ENCODE results near the gene YLPM1. TPM values are rescaled to one million over a fixed set of nuclear protein-coding genes. Genes with fewer than 3 reads are reported as not detected.

YLPM1 gene
- polyA plus RNA-seq, 1 of the 3 experiments (the other 2 are of a cell fraction), result 14.0 TPM

DNA sequence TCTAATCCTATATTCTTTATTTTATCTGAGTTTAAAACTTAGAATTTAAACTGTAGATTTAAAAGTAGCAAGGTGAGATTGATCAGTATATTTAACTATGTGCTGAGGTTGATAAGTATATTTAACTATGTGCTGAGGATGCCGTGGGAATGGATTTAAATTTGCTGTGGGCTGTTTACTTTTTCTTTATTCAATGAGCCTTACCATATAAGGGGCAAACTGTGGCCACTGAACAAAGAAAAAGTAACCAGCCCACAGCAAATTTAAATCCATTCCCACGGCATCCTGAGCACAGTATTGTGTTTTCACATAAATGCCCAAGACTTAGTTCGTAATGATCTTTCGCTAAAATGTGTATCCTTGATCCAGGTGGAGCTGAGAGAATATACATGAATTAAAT lies 69.7 kb downstream of the YLPM1 start:
- CTCF ChIA-PET, result no interaction called here
- H3K9me3 ChIP-seq, result no peaks in the 10 kb centered on the region
- DNase-seq, result no peak

DNA sequence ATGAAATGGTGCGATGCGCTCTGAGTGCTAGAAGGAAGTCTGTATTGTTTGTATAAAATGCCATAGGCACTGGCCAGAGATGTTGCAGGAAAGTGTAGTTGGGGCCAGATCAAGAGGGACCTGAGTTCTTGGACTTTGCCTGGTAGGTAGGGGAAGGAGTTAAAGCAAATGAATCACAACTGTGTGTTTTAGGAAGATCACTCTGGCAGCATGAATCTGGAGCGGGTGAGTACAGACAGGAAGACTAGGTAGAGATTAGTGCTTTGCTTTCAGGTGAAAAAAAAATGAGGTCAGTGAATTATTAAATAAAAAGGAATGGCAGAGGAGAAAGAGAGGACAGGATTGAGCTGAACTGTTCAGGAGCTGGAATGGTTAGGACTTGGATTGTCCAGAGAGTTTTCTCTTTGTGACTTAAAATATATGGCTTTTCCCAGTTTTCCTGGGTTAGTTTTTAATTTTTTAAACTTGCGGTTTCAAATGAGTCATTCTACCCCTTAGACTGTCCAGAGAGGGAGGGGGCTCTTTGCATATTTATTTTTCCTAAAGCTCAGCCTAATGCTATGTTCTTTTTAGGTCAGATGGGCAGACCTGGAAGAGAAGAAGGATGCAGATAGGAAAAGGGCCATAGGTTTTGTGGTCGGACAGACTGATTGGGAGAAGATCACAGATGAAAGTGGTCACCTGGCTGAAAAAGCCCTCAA lies 71.7 kb downstream of the YLPM1 start:
- no peak for DNase-seq

More for the DNA sequence above, 69.7 kb downstream of the YLPM1 start:
- H3K4me3 ChIP-seq (ENCODE audit: low read depth in 2 of 2, low read length in 1 of 2), result no peak overlapping the region
- no peaks in the 10 kb centered on the region; the same call in 1 of the 2 replicates for H3K9me2 ChIP-seq
- peaks cover 5% of the 10 kb centered on the region; the same call in 1 of the 2 replicates for H3K79me2 ChIP-seq (ENCODE audit: insufficient read depth)
- H3K4me1 ChIP-seq (ENCODE audit: control insufficient read depth in 1 of 2, insufficient read depth in 2 of 2, low read depth in 1 of 2, low read length in 1 of 2), result peaks cover 19 to 22% of the 10 kb centered on the region in 2 experiments
- TF ChIP-seq EP300 (IDR thresholded peaks at IDR 0.05; ENCODE audit: borderline replicate concordance in 1 of 2, low read depth in 1 of 2, low read length in 1 of 2), result no peak
- no peak for TF ChIP-seq SIN3A (IDR thresholded peaks at IDR 0.05; ENCODE audit: borderline replicate concordance, low read depth, low read length)
- TF ChIP-seq FOSL2 (IDR thresholded peaks at IDR 0.05; ENCODE audit: borderline replicate concordance, low read depth), result no peak
- H3K9ac ChIP-seq, result no peak overlapping the region
- H3K4me2 ChIP-seq, result no peak overlapping the region
- no peaks in the 10 kb centered on the region for H3K27me3 ChIP-seq (ENCODE audit: insufficient read depth)
- H3F3A ChIP-seq (replicated peaks; ENCODE audit: insufficient read depth), result peaks cover 36% of the 10 kb centered on the region
- H3K36me3 ChIP-seq (replicated peaks in 1 of 2; ENCODE audit: control insufficient read depth in 1 of 2, insufficient read depth in 2 of 2, low read length in 1 of 2), result peaks cover 59 to 65% of the 10 kb centered on the region in 2 experiments
- POLR2A ChIA-PET, result no interaction called here
- no peak overlapping the region for H2AFZ ChIP-seq (ENCODE audit: low read depth)
- no peaks in the 10 kb centered on the region for H4K20me1 ChIP-seq (ENCODE audit: insufficient read depth)
- H3K27ac ChIP-seq (ENCODE audit: low read depth in 2 of 2, low read length in 1 of 2), result no peak overlapping the region
- 95% methylated on average over 4 of the region's 4 CpGs for WGBS (ENCODE audit: low lambda C conversion rate)

DNA sequence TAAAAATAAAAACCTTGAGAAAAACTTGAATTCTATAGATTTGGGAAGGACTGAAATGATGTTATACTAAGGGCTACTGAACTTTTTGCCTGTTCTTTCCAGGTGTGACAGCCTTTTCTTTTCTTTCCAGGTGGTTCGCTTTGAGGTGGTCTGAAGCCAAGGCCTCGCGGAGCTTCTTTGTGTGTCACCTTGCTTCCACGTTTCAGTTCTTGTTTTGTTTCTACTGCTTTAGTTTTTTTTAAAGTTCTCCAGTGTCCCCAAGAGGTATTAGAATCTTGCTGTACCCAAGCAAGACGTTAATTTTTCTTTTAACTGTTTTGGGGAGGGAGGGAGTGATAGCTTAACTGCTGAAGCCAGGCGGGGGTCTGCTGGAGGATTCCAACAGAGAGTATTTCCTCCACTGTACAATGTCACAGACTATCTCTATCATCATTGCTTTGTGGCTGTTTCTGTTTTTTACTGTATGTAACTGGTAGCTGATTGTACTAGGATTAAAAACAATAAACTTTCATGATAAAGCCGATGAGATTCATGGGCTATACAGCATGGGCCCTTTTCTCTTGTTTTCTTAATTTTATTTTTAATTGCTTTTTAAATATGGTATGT lies 72.6 kb downstream of the YLPM1 start:
- DNase-seq, result no peak
- ChIA-PET POLR2A (no interaction called here), CTCF (interaction anchor here (0.7 to 2.5 kb wide), 4 partner anchors 20 to 70 kb away, joined by 3 to 12 read pairs (median 7); no protein-coding TSS in a partner anchor)
- Histone ChIP-seq H2AFZ (ENCODE audit: low read depth) (no peak overlapping the region), H3K27me3 (ENCODE audit: insufficient read depth) (no peaks in the 10 kb centered on the region), H3K4me1 (ENCODE audit: control insufficient read depth in 1 of 2, insufficient read depth in 2 of 2, low read depth in 1 of 2, low read length in 1 of 2) (peaks cover 19 to 22% of the 10 kb centered on the region in 2 experiments), H3K4me2 (no peak overlapping the region; the same call in 1 of the 2 replicates), H3K4me3 (ENCODE audit: low read depth in 2 of 2, low read length in 1 of 2) (no peak overlapping the region), H3K79me2 (ENCODE audit: insufficient read depth) (0 out of 2 replicates have a peak, but pooled peaks cover 5% of the 10 kb centered on the region), H3K9ac (no peak overlapping the region), H3K9me3 (no peaks in the 10 kb centered on the region), H3F3A (replicated peaks; ENCODE audit: insufficient read depth) (peaks cover 43% of the 10 kb centered on the region), H3K9me2 (no peaks in the 10 kb centered on the region; the same call in 1 of the 2 replicates), H4K20me1 (ENCODE audit: insufficient read depth) (no peaks in the 10 kb centered on the region), H3K27ac (ENCODE audit: low read depth in 2 of 2, low read length in 1 of 2) (peak overlapping the region; percentile 72 to 83), H3K36me3 (replicated peaks in 1 of 2; ENCODE audit: control insufficient read depth in 1 of 2, insufficient read depth in 2 of 2, low read length in 1 of 2) (peaks cover 43 to 57% of the 10 kb centered on the region in 2 experiments)
- 79% methylated on average over 7 of the region's 7 CpGs for WGBS (ENCODE audit: low lambda C conversion rate)
- no peak for TF ChIP-seq RXRA (IDR thresholded peaks at IDR 0.05; ENCODE audit: borderline replicate concordance, low read depth)
- TF ChIP-seq, protein P1, sequence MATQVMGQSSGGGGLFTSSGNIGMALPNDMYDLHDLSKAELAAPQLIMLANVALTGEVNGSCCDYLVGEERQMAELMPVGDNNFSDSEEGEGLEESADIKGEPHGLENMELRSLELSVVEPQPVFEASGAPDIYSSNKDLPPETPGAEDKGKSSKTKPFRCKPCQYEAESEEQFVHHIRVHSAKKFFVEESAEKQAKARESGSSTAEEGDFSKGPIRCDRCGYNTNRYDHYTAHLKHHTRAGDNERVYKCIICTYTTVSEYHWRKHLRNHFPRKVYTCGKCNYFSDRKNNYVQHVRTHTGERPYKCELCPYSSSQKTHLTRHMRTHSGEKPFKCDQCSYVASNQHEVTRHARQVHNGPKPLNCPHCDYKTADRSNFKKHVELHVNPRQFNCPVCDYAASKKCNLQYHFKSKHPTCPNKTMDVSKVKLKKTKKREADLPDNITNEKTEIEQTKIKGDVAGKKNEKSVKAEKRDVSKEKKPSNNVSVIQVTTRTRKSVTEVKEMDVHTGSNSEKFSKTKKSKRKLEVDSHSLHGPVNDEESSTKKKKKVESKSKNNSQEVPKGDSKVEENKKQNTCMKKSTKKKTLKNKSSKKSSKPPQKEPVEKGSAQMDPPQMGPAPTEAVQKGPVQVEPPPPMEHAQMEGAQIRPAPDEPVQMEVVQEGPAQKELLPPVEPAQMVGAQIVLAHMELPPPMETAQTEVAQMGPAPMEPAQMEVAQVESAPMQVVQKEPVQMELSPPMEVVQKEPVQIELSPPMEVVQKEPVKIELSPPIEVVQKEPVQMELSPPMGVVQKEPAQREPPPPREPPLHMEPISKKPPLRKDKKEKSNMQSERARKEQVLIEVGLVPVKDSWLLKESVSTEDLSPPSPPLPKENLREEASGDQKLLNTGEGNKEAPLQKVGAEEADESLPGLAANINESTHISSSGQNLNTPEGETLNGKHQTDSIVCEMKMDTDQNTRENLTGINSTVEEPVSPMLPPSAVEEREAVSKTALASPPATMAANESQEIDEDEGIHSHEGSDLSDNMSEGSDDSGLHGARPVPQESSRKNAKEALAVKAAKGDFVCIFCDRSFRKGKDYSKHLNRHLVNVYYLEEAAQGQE (IDR thresholded peaks at IDR 0.05; ENCODE audit: low read depth, low read length), result no peak
- TF ChIP-seq JUND (IDR thresholded peaks at IDR 0.05), result no peak
- TF ChIP-seq TCF12 (IDR thresholded peaks at IDR 0.05), result no peak
- no peak for TF ChIP-seq NRF1 (IDR thresholded peaks at IDR 0.05; ENCODE audit: low read depth, low read length)

More for the DNA sequence above, 71.7 kb downstream of the YLPM1 start:
- Histone ChIP-seq H3F3A (replicated peaks; ENCODE audit: insufficient read depth) (peaks cover 43% of the 10 kb centered on the region), H4K20me1 (ENCODE audit: insufficient read depth) (no peaks in the 10 kb centered on the region), H3K4me3 (ENCODE audit: low read depth in 2 of 2, low read length in 1 of 2) (no peak overlapping the region), H3K36me3 (replicated peaks in 1 of 2; ENCODE audit: control insufficient read depth in 1 of 2, insufficient read depth in 2 of 2, low read length in 1 of 2) (peaks cover 43 to 59% of the 10 kb centered on the region in 2 experiments), H3K4me1 (ENCODE audit: control insufficient read depth in 1 of 2, insufficient read depth in 2 of 2, low read depth in 1 of 2, low read length in 1 of 2) (peaks cover 19 to 22% of the 10 kb centered on the region in 2 experiments), H3K9ac (no peak overlapping the region), H3K27ac (ENCODE audit: low read depth in 2 of 2, low read length in 1 of 2) (peak overlapping the region; percentile 72 to 83), H3K27me3 (ENCODE audit: insufficient read depth) (no peaks in the 10 kb centered on the region), H3K9me3 (no peaks in the 10 kb centered on the region), H3K4me2 (peak overlapping the region; percentile 38), H3K79me2 (ENCODE audit: insufficient read depth) (0 out of 2 replicates have a peak, but pooled peaks cover 5% of the 10 kb centered on the region), H2AFZ (ENCODE audit: low read depth) (no peak overlapping the region), H3K9me2 (no peaks in the 10 kb centered on the region; the same call in 1 of the 2 replicates)
- ChIA-PET POLR2A (no interaction called here), CTCF (interaction anchor here (2.2 to 2.5 kb wide), 2 partner anchors 25 to 31 kb away, joined by 5 to 12 read pairs; no protein-coding TSS in a partner anchor)
- WGBS (ENCODE audit: low lambda C conversion rate), result 78% methylated on average over 5 of the region's 5 CpGs
- TF ChIP-seq SIN3A (IDR thresholded peaks at IDR 0.05; ENCODE audit: borderline replicate concordance, low read depth, low read length) (no peak), FOSL2 (IDR thresholded peaks at IDR 0.05; ENCODE audit: borderline replicate concordance, low read depth) (peak; percentile 1; the same call in 1 of the 2 replicates)
